BLaER1 (cell line): ENCODE data around the gene HTR1E.
A peak's percentile ranks its signal among the peaks of the same experiment; 100 is the strongest.

ENCODE experiments used
- H3K27ac ChIP-seq: shearing (Covaris generic); formaldehyde crosslinking; 2 replicates; pipeline ENCODE4 v1.8.1; 2022
- H3K27me3 ChIP-seq: shearing (Covaris generic); formaldehyde crosslinking; 2 replicates; pipeline ENCODE4 v1.8.1; 2022
- H3K36me3 ChIP-seq: shearing (Covaris generic); formaldehyde crosslinking; 2 replicates; pipeline ENCODE4 v1.8.1; 2022
- H3K4me1 ChIP-seq: shearing (Covaris generic); formaldehyde crosslinking; 2 replicates; pipeline ENCODE4 v1.8.1; 2022
- H3K4me2 ChIP-seq: shearing (Covaris generic); formaldehyde crosslinking; 2 replicates; pipeline ENCODE4 v1.8.1; 2022
- H3K4me3 ChIP-seq: shearing (Covaris generic); formaldehyde crosslinking; 2 replicates; pipeline ENCODE4 v1.8.1; 2022
- H3K9ac ChIP-seq: shearing (Covaris generic); formaldehyde crosslinking; 2 replicates; pipeline ENCODE4 v1.8.1; 2022
- H3K9me3 ChIP-seq: shearing (Covaris generic); formaldehyde crosslinking; 2 replicates; pipeline ENCODE4 v1.8.1; 2022
- H4K20me1 ChIP-seq: shearing (Covaris generic); formaldehyde crosslinking; 2 replicates; pipeline ENCODE4 v1.8.1; 2022
- Cebpa-rat ChIP-seq: shearing (Covaris generic); IDR thresholded peaks from 2 replicates; pipeline ENCODE4 v1.8.1; 2022

Gene HTR1E

GRCh38 chr6:87040729-87041128 is 103.4 kb downstream of the HTR1E start:
- Histone ChIP-seq H3K9me3 (peaks cover 10% of the 10 kb centered on the region; the same call in 1 of the 2 replicates), H3K27me3 (no peaks in the 10 kb centered on the region), H3K4me1 (no peaks in the 10 kb centered on the region), H4K20me1 (no peaks in the 10 kb centered on the region), H3K4me3 (no peak overlapping the region), H3K4me2 (no peak overlapping the region), H3K27ac (no peak overlapping the region), H3K36me3 (no peaks in the 10 kb centered on the region), H3K9ac (no peak overlapping the region)
- no peak for TF ChIP-seq Cebpa-rat

- Histone ChIP-seq H3K9me3 (peaks cover 10% of the 10 kb centered on the region; the same call in 1 of the 2 replicates), H3K4me3 (no peak overlapping the region), H3K4me2 (no peak overlapping the region), H3K27ac (no peak overlapping the region), H3K27me3 (no peaks in the 10 kb centered on the region), H4K20me1 (no peaks in the 10 kb centered on the region), H3K4me1 (peaks cover 11% of the 10 kb centered on the region; the same call in 1 of the 2 replicates), H3K9ac (no peak overlapping the region), H3K36me3 (no peaks in the 10 kb centered on the region)
- TF ChIP-seq Cebpa-rat, result no peak
Observed at GRCh38 chr6:87045521-87046075, 108.3 kb downstream of the HTR1E start.

GRCh38 chr6:87049779-87050178 is 112.5 kb downstream of the HTR1E start:
- no peaks in the 10 kb centered on the region for H3K9me3 ChIP-seq

GRCh38 chr6:87053312-87053711 is 116.0 kb downstream of the HTR1E start:
- H4K20me1 ChIP-seq, result no peaks in the 10 kb centered on the region
- H3K9me3 ChIP-seq, result no peaks in the 10 kb centered on the region
- H3K27ac ChIP-seq, result peak overlapping the region; percentile 72
- peak overlapping the region; percentile 70 for H3K4me2 ChIP-seq
- no peak for TF ChIP-seq Cebpa-rat
- no peaks in the 10 kb centered on the region for H3K27me3 ChIP-seq
- no peak overlapping the region for H3K9ac ChIP-seq
- no peak overlapping the region for H3K4me3 ChIP-seq
- H3K4me1 ChIP-seq, result peaks cover 44% of the 10 kb centered on the region
- no peaks in the 10 kb centered on the region for H3K36me3 ChIP-seq

More at GRCh38 chr6:87049779-87050178, 112.5 kb downstream of the HTR1E start:
- Histone ChIP-seq H3K27ac (no peak overlapping the region), H3K9ac (no peak overlapping the region), H3K4me3 (no peak overlapping the region), H3K27me3 (no peaks in the 10 kb centered on the region), H3K4me2 (peak overlapping the region; percentile 50), H3K36me3 (no peaks in the 10 kb centered on the region), H3K4me1 (peaks cover 33% of the 10 kb centered on the region), H4K20me1 (no peaks in the 10 kb centered on the region)
- no peak for TF ChIP-seq Cebpa-rat

GRCh38 chr6:87054143-87054833 is 117.0 kb downstream of the HTR1E start:
- H3K27me3 ChIP-seq, result no peaks in the 10 kb centered on the region
- peak overlapping the region; percentile 65 for H3K9ac ChIP-seq
- H3K36me3 ChIP-seq, result no peaks in the 10 kb centered on the region
- no peak for TF ChIP-seq Cebpa-rat
- H3K4me1 ChIP-seq, result peaks cover 44% of the 10 kb centered on the region
- H3K9me3 ChIP-seq, result no peaks in the 10 kb centered on the region
- H3K4me2 ChIP-seq, result peak overlapping the region; percentile 70
- H3K27ac ChIP-seq, result peak overlapping the region; percentile 72
- no peaks in the 10 kb centered on the region for H4K20me1 ChIP-seq
- H3K4me3 ChIP-seq, result peak overlapping the region; percentile 36; the same call in 1 of the 2 replicates

GRCh38 chr6:87059943-87060342 is 122.6 kb downstream of the HTR1E start:
- H3K4me1 ChIP-seq, result peaks cover 9% of the 10 kb centered on the region
- no peaks in the 10 kb centered on the region for H3K9me3 ChIP-seq
- no peak overlapping the region for H3K4me3 ChIP-seq
- no peak overlapping the region for H3K9ac ChIP-seq
- no peaks in the 10 kb centered on the region for H3K36me3 ChIP-seq
- no peak overlapping the region for H3K4me2 ChIP-seq
- no peak for TF ChIP-seq Cebpa-rat
- no peaks in the 10 kb centered on the region for H4K20me1 ChIP-seq
- H3K27me3 ChIP-seq, result no peaks in the 10 kb centered on the region
- H3K27ac ChIP-seq, result no peak overlapping the region

GRCh38 chr6:87065117-87065516 is 127.8 kb downstream of the HTR1E start:
- no peaks in the 10 kb centered on the region for H3K27me3 ChIP-seq
- H3K4me1 ChIP-seq, result no peaks in the 10 kb centered on the region
- no peaks in the 10 kb centered on the region for H3K9me3 ChIP-seq
- no peak overlapping the region for H3K4me2 ChIP-seq
- H3K36me3 ChIP-seq, result no peaks in the 10 kb centered on the region
- no peak overlapping the region for H3K9ac ChIP-seq
- no peaks in the 10 kb centered on the region for H4K20me1 ChIP-seq
- no peak overlapping the region for H3K4me3 ChIP-seq
- no peak for TF ChIP-seq Cebpa-rat
- no peak overlapping the region for H3K27ac ChIP-seq
